Measurements from ENCODE around the gene LGR6.
"Not testable (repeated sequence)": the region's sequence is repeated elsewhere in the genome, so short reads cannot be mapped to it uniquely, and the experiment has no call there.

The LGR6 gene

DNA sequence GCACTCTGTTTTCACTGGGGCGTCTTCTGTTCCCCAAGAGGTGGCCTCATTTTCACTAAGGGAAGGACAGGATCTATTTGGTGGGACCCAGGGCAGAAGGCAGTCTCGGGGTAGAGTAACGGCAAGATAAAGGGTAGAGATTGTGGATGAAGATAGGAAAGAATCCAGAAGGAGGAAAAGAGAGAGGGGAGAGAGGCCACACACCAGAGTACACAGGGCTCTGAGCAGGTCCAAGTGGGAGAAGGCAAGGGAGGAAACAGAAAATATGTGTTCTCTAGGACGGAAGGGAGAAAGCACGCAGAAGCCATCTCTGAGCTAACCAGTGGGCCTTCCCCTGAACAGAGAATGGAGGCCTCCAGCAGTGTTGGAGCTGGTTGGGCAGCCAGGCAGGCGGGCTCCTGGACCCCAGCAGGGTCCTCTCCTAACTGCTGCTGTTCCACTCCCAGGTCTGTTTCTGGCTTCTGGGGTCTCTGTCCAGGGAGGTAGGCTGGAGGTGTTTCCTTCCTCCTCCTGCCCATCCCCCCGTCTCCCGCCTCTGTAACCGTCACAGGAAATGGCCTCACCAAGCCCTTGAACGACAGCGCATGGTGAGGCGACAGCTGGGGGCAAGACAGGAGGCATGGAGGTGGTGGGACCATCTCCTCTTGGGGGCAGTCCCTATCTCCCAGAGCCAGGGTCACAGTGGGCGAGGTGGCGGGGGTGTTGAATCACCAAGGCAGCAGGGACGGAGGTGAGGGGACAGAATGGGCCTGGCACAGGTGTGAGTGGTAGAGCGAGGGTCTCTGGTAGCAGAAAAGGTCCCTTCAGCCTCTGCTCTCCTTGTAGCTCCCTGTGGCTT is 33.8 kb upstream of the LGR6 start:
- no peak for DNase-seq (ENCODE audit: low read depth)

DNA sequence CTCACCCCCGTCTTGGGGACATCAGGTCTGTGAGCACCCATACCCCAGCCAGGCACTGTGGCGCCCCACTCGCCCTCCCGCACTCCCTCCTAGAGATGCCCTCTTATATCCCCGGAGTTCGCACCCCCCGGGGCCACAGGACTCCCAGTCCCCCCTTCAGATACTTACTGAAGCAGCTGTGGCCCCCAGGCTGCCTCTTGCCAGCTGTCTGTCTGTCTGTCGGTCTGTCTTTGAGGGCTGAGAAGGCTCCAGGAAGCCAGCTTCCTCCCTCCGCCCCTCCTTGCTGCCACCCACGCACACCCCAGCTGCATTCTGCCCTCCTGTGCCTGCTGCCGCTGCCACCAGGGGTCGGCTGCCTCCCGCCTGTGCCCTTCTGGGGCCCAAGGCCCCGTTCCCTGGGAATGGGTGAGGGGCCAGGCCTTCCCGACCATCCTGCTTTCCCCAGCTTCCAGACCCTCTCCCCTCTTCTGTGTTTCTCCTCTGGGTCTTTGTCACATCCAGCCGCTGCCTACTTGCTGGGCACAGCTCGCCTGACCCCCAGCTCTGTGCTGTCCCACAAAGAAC is 33.1 kb upstream of the LGR6 start, which contains the start of gene PTPN7:
PTPN7 (minus strand) TSS at position 226 of the 564 bp plus-strand sequence. CDS start 1,200 bp downstream, outside the sequence.
- peak; percentile 64 for DNase-seq (ENCODE audit: low read depth)

DNA sequence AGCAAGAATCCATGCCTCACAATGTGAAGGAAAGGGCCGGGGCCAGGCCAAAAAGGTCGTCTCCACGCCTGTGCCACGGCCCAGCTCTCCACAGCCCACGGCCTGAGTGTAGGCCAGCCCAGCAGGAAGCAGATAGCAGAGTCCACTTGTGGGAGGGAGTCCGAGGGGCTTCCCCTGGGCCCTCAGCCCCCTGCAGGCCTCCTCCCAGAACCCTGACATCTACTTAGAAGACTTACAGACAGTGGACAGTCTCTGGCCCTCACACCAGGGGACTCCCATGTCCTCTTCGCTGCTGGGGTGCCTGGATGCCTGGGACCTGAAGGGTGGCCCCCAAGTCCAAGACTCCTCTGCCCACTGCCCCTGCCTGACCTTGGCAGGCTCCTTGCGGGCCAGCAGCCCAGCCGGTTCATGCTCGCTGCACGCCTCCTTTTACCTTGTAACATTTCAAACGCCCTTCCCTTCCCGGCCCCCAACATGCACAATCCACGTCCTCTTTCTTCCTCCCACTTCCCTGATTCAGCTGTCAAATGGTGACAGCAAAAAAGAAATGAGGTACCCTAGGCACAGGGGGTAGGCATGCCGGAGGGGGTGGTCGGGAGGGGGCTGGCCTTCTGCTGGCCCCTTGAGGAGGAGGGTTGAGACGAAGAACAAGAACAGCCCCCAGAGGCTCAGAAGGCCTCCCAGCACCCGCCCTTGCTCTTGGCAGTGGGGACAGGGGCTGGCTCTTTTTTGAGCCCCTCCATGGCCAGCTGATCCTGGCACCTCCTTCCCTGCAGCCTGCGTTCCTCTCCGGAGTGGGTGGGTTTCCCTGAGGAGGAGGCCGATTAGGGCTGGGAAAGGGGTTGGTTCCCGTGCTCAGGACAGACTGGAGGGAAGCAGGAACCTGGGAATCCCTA is 32.2 kb upstream of the LGR6 start:
- no peak for DNase-seq (ENCODE audit: low read depth)

DNA sequence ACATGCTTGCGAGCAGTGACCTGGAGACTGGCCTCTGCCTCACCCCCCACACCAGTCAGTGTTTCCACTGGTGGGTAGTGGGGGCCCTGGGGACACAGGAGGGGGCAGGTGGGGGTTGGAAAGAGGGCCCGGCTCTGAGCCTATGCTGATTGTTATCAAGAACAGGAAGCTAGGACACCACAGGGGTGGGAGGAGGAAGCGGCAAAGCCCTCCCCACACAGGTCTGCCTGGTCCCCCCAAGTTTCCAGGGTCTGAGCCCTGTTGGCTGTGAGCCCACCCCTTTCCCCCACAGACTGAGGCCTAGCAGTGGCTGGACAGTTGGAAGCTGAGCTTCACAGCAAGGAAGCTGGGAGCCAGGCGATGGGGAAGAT is 31.6 kb upstream of the LGR6 start:
- DNase-seq (ENCODE audit: low read depth) = no peak

DNA sequence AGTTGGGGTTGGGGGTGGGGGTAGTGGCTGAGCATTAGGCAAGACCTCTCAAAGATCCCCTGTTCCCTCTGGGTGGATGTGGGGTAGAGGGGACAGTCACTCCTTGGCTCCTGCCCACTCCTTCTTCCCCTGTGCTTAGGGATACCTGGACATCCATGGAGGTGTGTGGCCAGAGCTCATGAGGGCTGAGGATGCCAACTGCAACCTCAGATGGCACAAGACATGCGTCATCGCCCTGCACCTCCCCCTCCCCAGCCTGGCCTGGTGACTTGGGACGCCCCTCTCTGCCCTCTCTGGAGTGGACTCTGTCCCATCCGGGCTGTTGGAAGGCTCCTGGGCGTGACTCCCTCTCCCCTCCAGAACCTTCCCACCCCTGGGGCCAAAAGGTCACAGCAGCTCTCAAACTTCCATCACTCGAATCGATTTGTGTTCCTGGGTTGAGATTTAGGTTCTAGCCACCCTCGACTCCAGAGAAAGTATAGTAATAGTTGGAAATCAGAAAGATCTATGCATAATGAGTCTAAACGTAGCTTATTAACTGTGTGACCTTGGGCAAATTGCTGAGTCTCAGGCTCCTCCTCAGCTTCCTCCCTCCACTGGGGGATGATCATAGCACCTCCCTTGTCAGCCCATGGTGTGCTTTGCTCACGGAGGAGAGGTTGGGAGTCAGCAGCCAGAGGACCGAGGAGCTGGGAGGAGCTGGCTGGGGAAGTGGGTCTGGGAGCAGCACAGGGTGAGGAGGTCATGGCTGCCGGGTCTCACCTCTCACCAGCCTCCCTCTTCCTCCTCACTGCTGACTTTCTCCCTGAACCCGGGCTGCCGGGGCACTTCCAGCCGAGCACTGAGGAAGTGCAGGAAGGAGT is 30.9 kb upstream of the LGR6 start:
- DNase-seq (ENCODE audit: low read depth) = no peak

DNA sequence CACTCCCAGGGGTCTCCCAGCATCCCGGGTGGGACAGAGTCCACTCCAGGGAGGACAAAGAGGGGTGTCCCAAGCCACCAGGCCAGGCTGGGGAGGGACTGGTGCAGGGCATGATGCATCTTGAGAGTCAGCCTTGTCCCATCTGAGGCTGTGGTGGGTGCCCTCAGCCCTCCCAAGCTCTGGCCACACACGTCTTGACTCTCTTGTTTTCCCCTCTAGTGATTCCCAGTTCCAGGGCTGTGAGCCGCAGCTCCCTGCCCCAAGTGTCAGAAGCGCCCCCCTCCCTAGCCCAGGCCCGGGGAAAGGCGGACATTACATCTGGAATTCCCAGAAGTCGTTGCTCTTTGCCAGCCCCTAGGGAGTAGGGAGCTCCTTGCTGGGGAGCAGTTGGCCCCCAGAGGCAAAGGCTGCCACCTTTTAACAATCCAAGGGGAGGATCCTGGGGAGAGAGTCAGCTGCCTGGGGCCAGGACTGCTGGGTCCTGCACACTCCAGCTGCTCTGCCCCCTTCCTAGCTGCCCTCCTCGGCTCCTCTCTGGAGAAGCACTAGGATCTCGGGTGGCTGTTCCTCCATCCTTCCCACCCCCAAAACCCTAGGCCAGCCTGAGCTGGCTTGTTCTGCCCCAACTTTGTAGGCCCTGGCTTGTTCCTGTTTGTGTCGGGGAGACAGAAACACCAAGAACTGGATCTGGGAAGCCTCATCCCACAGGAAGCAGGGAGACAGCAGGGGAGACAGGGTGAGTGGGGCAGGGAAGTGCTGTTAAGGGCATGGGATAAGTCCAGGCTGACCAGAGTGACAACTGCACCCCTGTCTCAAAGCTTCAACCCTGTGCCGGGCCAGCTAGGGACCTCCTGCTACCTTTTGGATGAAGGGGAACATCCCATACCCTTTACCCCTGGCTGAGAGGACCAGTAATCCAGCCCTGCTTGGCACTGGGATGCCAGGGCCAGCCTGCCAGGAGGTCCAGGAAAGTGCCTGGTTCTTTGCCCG is 30.0 kb upstream of the LGR6 start:
- DNase-seq (ENCODE audit: low read depth) = no peak

DNA sequence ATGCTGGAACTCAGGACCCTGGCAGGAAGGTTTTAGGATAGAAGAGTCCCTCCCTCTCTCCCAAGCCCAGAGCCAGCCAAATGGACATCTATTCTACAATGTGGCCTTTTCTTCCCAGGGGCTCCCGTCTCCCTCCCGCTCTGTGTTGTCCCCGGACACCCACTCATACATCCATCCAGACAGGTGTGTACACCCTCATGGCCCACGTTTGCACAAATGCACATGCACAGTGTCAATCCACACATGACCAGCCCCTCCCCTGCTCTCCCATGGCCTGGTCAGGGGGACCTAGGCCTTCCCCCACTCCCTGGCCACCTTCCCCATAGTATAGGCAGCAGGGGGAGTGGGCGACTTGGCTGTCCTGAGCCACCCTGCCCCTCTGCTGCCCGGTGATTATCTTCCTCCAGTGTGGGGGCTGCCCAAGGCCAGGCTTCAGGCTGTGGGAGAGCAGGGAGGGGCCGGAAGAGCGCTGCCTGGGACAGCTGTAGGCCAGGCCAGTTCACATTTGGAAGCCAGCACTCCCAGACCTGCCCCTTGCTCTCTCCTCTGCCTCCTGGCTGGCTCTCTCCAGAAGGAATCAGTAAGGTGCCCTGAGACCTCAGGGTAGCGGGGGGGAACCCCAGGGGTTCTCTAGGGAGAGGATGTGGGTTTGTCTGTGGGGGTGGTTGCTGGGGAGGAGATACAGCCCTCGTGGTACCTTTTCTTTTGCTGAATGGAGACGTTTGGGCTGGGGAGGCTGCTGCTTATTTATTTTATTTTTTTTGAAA is 29.1 kb upstream of the LGR6 start:
- peak; percentile 74 for DNase-seq (ENCODE audit: low read depth)

DNA sequence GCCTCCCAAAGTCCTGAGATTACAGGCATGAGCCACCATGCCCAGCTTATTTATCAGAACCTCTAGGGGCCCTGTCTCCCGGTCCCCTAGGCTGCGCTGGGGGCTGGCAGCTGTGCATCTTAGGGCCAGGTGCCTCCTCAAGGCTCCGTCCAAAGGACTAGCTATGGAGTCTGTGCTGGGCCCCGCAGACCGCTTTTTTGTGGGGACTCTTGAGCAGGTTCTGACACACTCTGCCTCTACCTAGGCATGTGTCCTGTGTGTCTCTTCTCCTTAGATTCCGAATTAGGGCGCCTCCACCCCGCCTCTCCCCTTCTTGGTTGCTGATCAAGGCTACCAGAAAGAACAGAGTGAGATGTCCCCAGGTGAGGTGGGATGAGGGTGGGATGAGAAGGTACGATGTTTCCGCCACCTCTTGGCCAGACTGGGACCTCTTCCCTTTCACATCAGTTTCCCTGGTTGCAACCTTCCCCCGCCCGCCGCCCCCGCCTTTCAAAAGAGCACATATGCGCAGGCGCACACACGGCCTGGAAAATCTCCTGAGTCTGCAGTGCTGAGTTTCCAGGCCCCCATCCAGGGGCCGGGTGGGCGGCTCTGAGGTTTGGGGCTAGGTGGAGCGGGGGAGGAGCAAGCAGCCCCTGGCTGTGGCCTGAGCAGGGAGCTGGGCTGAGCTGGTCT is 28.2 kb upstream of the LGR6 start:
- DNase-seq (ENCODE audit: low read depth) = no peak

DNA sequence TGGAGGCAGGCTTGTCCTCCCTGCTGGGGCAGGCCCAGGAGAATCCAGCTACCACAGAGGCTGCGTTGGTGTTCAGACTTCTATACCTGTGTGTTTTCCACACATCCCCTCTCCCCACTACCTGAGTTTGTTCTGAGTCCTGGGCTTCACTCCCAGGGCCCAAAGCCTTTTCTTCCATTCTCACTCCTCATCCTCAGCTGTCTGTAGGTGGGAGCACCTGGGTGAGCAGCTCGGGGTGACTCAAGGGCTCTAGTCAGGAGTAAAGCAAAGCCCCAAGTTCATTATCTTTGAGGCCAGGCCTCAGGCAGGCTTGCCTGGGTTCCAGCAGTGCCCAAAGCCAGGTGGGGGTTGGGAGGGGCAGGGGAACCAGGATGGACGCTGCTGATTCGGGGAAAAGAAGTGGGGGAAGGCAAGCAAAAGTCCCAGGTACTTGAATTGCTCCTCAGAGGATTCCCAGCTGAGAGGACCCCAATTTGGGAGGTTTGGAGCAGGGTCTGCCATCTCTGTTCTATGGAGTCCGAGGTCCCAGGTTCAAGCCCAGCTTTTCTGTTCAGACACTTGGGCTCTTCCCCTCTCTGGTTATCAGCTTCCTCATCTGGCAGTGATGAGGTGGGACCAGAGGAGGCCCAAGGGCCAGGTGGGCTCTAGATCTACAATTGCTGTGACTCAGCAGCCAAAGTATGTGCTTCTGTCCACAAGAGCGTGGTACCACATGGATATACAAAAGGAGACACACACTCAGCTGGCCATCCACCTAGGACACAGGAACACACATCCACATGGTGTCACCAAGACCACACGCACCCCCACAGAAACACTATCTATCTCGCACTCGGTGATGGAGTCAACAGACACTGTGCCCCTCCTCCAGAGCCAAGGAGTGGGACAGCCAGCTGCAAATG is 27.4 kb upstream of the LGR6 start:
- DNase-seq (ENCODE audit: low read depth) = no peak

DNA sequence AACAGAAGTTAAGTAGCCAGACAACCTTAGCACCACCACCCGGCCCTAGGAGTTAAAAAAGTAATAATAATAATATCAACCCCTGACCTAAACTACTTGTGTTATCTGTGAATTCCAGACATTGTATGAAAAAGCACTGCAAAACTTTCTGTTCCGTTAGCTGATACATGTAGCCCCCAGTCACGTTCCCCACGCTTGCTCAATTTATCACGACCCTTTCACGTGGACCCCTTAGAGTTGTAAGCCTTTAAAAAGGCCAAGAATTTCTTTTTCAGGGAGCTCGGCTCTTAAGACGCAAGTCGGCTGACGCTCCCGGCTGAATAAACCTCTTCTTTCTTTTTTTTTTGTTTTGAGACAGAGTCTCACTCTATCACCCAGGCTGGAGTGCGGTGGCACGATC is 26.5 kb upstream of the LGR6 start:
- not testable (repeated sequence) for DNase-seq (ENCODE audit: low read depth)

DNA sequence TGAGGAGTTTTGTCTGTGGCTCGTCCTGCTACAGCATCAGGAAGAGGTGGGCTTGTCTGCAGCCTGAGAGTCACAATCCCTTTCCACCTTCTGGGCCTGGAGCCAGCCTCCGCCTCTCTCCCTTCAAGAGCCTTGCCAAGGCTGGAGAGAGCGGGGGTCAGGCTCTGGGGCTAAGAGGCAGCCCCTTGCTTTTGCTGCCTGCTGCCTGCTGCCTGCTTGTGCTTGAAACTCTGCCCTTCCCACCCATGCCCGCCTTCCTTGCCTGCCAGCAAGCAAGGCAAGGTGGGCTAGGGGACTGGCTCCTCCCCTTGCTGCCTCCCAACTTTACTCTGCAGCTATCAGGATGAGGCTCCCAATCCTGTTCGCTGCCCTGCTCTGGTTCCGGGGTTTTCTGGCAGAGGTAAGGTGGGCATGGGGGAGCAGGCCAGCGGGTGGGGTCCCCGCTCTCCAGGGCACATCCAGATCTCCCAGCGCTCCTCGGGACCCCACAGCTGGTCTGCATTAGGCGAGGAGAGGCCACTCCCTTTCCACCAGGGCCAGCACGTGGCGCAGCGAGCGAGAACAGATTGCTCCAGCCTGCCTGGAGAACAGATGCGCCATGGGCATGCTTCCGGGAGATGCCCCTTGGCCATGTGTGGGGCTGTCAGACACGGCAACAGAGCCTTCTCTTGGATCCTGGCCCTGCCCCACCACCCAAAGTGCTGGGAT is 25.7 kb upstream of the LGR6 start:
- no peak for DNase-seq (ENCODE audit: low read depth)

DNA sequence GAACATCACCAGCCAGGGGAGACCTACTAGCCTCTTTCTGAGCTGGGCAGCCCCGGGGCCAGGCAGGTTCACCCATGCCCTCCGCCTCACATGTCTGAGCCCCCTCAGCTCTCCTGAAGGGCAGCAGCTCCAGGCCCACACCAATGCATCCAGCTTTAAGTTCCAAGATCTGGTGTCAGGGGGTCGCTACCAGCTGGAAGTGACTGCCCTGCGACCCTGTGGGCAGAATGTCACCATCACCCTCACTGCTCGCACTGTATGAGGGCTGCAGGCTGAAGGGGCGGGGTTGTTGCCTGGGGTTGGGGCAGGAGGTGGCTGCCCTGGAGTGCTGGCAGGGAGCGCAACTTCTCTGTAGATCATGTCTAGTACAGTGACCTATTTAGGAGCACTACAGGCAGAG is 24.7 kb upstream of the LGR6 start:
- DNase-seq (ENCODE audit: low read depth) = no peak

DNA sequence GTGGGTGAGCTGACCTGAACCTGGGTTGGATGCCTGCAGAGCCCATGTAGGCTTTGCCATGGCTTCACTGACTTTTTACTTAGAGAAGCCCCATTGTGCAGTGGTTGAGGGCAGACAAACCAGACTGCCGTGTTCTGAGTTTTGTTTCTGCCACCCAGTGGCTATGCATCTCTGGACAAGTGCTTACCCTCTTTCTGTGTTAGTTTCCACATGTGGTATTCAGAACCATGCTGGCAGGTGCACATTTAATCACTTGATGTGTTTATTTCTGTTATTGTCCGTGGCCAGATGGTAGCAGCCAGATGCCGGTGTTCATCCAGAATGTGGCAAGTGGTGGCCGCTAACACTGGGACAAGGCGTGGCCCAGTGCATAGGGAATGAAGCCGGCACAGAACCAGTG is 22.9 kb upstream of the LGR6 start:
- no peak for DNase-seq (ENCODE audit: low read depth)

DNA sequence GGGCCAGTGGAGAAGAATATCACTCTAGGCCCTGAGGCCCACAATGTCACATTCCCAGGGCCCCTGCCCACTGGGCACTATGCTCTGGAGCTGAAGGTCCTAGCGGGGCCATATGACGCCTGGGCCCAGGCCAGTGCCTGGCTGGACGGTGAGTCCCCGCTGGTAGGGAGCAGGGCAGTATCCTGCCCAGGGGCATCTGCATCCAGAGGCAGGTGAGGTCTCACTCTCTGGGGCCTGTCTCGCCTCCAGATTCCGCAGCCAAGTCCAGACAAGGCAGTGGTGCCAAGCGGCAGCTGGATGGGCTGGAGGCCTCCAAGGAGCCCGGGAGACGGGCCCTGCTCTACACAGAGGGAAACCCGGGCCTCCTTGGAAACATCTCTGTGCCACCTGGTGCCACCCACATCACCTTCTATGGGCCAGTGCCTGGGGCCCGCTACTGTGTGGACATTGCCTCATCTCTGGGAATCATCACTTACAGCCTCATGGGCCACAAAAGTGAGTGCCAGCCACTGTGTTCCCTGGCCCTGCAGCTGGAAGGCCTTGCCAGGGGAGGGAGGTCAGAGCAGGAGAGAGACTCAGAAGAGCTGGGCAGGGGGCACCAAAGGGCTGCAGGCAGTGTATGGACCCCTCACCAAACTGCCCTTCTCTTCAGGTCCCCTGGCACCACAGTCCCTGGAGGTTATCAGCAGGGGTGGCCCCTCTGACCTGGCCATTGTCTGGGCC is 22.1 kb upstream of the LGR6 start:
- no peak for DNase-seq (ENCODE audit: low read depth)

DNA sequence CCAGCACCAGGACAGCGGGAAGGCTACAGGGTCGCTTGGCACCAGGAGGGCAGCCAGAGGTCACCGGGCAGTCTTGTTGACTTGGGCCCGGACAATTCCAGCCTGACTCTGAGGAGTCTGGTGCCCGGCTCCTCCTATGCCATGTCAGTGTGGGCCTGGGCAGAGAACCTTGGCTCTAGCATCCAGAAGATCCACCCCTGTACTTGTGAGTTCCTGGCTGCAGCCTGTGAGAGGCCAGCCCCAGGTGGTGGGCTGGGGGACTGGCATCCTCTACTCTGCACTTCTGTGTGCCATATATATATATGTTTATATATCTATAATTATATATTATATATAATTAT is 21.6 kb upstream of the LGR6 start:
- DNase-seq (ENCODE audit: low read depth) = no peak

DNA sequence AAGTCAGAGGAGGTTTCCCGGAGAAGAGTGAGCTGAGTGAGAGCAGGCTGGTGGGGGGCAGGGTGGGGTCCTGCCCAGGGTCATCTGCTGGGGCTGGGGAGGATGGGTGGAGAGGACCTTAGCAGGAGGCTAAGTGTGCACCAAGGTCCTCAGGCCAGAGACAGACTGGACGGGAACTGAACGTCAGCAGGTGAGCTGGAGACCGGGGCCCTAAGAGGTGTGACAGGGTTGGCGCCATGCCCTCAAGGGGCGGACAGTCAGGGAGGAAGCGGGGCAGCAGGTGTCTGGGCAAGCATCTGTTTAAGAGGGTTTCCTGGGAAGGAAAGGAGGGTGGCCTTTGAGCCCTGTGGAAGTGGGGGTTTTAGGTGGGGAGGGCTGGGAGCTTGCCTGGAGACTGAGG is 19.6 kb upstream of the LGR6 start:
- DNase-seq (ENCODE audit: low read depth) = no peak
